Measurements from ENCODE around the gene KNOP1.

- TF ChIP-seq POLR2A (IDR thresholded peaks at IDR 0.05), result no peak
- TF ChIP-seq CTCF (IDR thresholded peaks at IDR 0.05 in 8 of 11, conservative IDR thresholded peaks at IDR 0.05 in 3 of 11), result no peak
- no peak for TF ChIP-seq POLR2AphosphoS5 (IDR thresholded peaks at IDR 0.05)
These were observed 23.0 kb downstream of the KNOP1 start for GRCh38 chr16:19694989-19695388.
